WTC11 (cell line): ENCODE measurements around the gene IGSF9. TPM values are rescaled to one million over a fixed set of nuclear protein-coding genes. Genes with fewer than 3 reads are reported as not detected.

Experiments used
- ATAC-seq: fragments of 200-7000 bp; cut with Tn5 transposase; 2 replicates; pipeline ENCODE4 v1.10.0; 2021; ENCODE audit warnings: mild to moderate bottlenecking, moderate library complexity
- CTCF ChIA-PET: fragments of 300-600 bp; sonication (Branson Sonifier 250); formaldehyde crosslinking; loops from one replicate; lab custom pipeline; 2021; ENCODE audit warnings: antibody characterized with exemption; lab: Charles Lee
- POLR2A ChIA-PET: fragments of 350-600 bp; sonication (Branson Sonifier 250); formaldehyde crosslinking; loops from one replicate; lab custom pipeline; 2021; ENCODE audit warnings: antibody characterized with exemption; lab: Charles Lee
- DNase-seq: peaks from one replicate; pipeline ENCODE4 v3.0.0; 2021; ENCODE audit warnings: low spot score
- H3K27ac Mint-ChIP-seq: 2 replicates; pipeline ENCODE4 v1.8.0; 2021; ENCODE audit warnings: mixed read lengths
- H3K27me3 Mint-ChIP-seq: 2 replicates; pipeline ENCODE4 v1.8.0; 2021; ENCODE audit warnings: low read depth, mild to moderate bottlenecking, moderate library complexity, mixed read lengths
- H3K36me3 Mint-ChIP-seq: 2 replicates; pipeline ENCODE4 v1.8.0; 2021; ENCODE audit warnings: mixed read lengths
- H3K4me1 Mint-ChIP-seq: 2 replicates; pipeline ENCODE4 v1.8.0; 2022; ENCODE audit warnings: mixed read lengths
- H3K4me3 Mint-ChIP-seq: 2 replicates; pipeline ENCODE4 v1.8.0; 2021; ENCODE audit warnings: mild to moderate bottlenecking, moderate library complexity, mixed read lengths
- H3K9me3 Mint-ChIP-seq: 2 replicates; pipeline ENCODE4 v1.8.0; 2021; ENCODE audit warnings: mixed read lengths
- ARID4B ChIP-seq: sonication (generic); formaldehyde crosslinking; IDR thresholded peaks from 2 replicates; pipeline ENCODE4 v1.8.0; 2023; ENCODE audit warnings: missing genetic modification reagents, mild to moderate bottlenecking, borderline replicate concordance
- CREM ChIP-seq: sonication (generic); formaldehyde crosslinking; IDR thresholded peaks from 2 replicates; pipeline ENCODE4 v1.8.1; 2022; ENCODE audit warnings: mild to moderate bottlenecking, missing genetic modification reagents, moderate library complexity
- E2F1 ChIP-seq: sonication (generic); formaldehyde crosslinking; IDR thresholded peaks from 2 replicates; pipeline ENCODE4 v1.8.0; 2022; ENCODE audit warnings: mild to moderate bottlenecking, missing genetic modification reagents
- FOXP1 ChIP-seq: sonication (generic); formaldehyde crosslinking; IDR thresholded peaks from 2 replicates; pipeline ENCODE4 v1.8.0; 2022; ENCODE audit warnings: missing genetic modification reagents, mild to moderate bottlenecking, moderate library complexity, borderline replicate concordance
- NFATC4 ChIP-seq: fragments of 250-450 bp; sonication (Bioruptor Pico); IDR thresholded peaks from 2 replicates; pipeline ENCODE4 v1.9.0; 2021; ENCODE audit warnings: mild to moderate bottlenecking
- PRDM15 ChIP-seq: sonication (generic); formaldehyde crosslinking; IDR thresholded peaks from 2 replicates; pipeline ENCODE4 v1.8.0; 2022; ENCODE audit warnings: missing genetic modification reagents
- ZNF281 ChIP-seq: sonication (generic); formaldehyde crosslinking; IDR thresholded peaks from 2 replicates; pipeline ENCODE4 v1.8.0; 2023; ENCODE audit warnings: mild to moderate bottlenecking, missing genetic modification reagents
- ZNF423 ChIP-seq: fragments of 250-450 bp; sonication (Bioruptor Pico); IDR thresholded peaks from 2 replicates; pipeline ENCODE4 v2.1.2; 2022; ENCODE audit warnings: mild to moderate bottlenecking, moderate library complexity
- total RNA-seq: library from RNA; stranded (reverse); gene quantifications from 3 replicates; pipeline ENCODE4 v1.2.3, GENCODE V29; 2021

The IGSF9 gene
- total RNA-seq, 1 experiment from 2014 or later: 16.4 TPM

- peak; percentile 92 for TF ChIP-seq E2F1
Measured at GRCh38 chr1:159924791-159925718, 20.4 kb downstream of the IGSF9 start, which contains the start of gene TAGLN2 (continued).

GRCh38 chr1:159924025-159924790, 21.2 kb downstream of the IGSF9 start:
- H3K9me3 Mint-ChIP-seq: no peaks in the 10 kb centered on the region
- peaks cover 18% of the 10 kb centered on the region for H3K27me3 Mint-ChIP-seq
- H3K27ac Mint-ChIP-seq: peak overlapping the region; percentile 20; the same call in 1 of the 2 replicates
- CTCF ChIA-PET: interaction anchor here (0.9 to 5.9 kb wide), 13 partner anchors 8 to 121 kb away, joined by 3 to 64 read pairs (median 4); partner anchors contain the start of gene IGSF9
- peaks cover 33% of the 10 kb centered on the region for H3K4me1 Mint-ChIP-seq
- peak overlapping the region; percentile 85 for H3K4me3 Mint-ChIP-seq
- DNase-seq (no peak), ATAC-seq (no peak)
- POLR2A ChIA-PET: interaction anchor here (0.7 to 1.6 kb wide), 5 partner anchors 22 to 35 kb away, joined by 3 to 9 read pairs (median 4); partner anchors contain the start of gene CFAP45
- no peak for TF ChIP-seq CREM
- TF ChIP-seq ZNF423 (CRISPR knock-in tag): peak; percentile 20; the same call in 1 of the 2 replicates
- TF ChIP-seq, all 79 proteins: peak for 1
- peaks cover 17% of the 10 kb centered on the region for H3K36me3 Mint-ChIP-seq

GRCh38 chr1:159923203-159924024, 22.0 kb downstream of the IGSF9 start:
- ATAC-seq: peak; percentile 48
- Mint-ChIP-seq H3K4me3 (peak overlapping the region; percentile 85), H3K9me3 (no peaks in the 10 kb centered on the region), H3K36me3 (peaks cover 13% of the 10 kb centered on the region), H3K27ac (peak overlapping the region; percentile 28), H3K4me1 (peaks cover 29% of the 10 kb centered on the region), H3K27me3 (peaks cover 18% of the 10 kb centered on the region)
- ChIA-PET CTCF (interaction anchor here (0.7 to 5.9 kb wide), 14 partner anchors 8 to 134 kb away, joined by 3 to 64 read pairs (median 4); no protein-coding TSS in a partner anchor), POLR2A (interaction anchor here (1.0 to 1.3 kb wide), 2 partner anchors 23 kb away, joined by 4 to 8 read pairs; partner anchors contain the start of gene CFAP45)
- TF ChIP-seq ZNF281 (CRISPR knock-in tag) (peak; percentile 44; the same call in 1 of the 2 replicates), NFATC4 (no peak), PRDM15 (CRISPR knock-in tag) (no peak), FOXP1 (CRISPR knock-in tag) (peak; percentile 24; the same call in 1 of the 2 replicates), ARID4B (no peak)
- peak; percentile 61 for DNase-seq
